Neural progenitor cell (in vitro differentiated cells): ENCODE results near the gene NR3C2.

Source experiments
- CTCF ChIP-seq: fragments of 200-600 bp; sonication (generic); IDR thresholded peaks from 2 replicates; pipeline ENCODE4 v1.5.1; 2017; ENCODE audit warnings: antibody characterized with exemption, mild to moderate bottlenecking
- EZH2 ChIP-seq: fragments of 200-600 bp; sonication (generic); IDR thresholded peaks from 2 replicates; pipeline ENCODE4 v1.6.1; 2017; ENCODE audit warnings: antibody characterized with exemption, mild to moderate bottlenecking, moderate library complexity
- EZH2phosphoT487 ChIP-seq: fragments of 200-600 bp; sonication (generic); IDR thresholded peaks from 2 replicates; pipeline ENCODE4 v1.6.1; 2017; ENCODE audit warnings: antibody characterized with exemption

GRCh38 chr4:148204171-148204570 lies 238.0 kb downstream of the NR3C2 start:
- TF ChIP-seq CTCF, result no peak
- TF ChIP-seq EZH2, result no peak
- no peak for TF ChIP-seq EZH2phosphoT487
